ENCODE measurements around the gene IL26. TPM values are rescaled to one million over a fixed set of nuclear protein-coding genes. Genes with fewer than 3 reads are reported as not detected.

The IL26 gene
- total and polyA plus RNA-seq, 2 of the 4 experiments (the other 2 are of a cell fraction): not detected

- no TSS peak for BruUV-seq (replicated peaks)
- Histone ChIP-seq H3K14ac (replicated peaks; ENCODE audit: low read depth, low read length) (no peak overlapping the region), H3K23ac (ENCODE audit: low read depth, low read length) (no peak overlapping the region), H4K8ac (ENCODE audit: low read depth in 2 of 2, low read length in 2 of 2) (no peak overlapping the region), H3K9me3 (ENCODE audit: control insufficient read depth, insufficient read depth, low read length) (no peaks in the 10 kb centered on the region), H3K4ac (ENCODE audit: low read depth, low read length) (no peak overlapping the region), H3K4me1 (ENCODE audit: control insufficient read depth, insufficient read depth, low read length) (no peaks in the 10 kb centered on the region), H3K27ac (ENCODE audit: insufficient read depth, low read length) (no peak overlapping the region), H3K4me2 (ENCODE audit: low read depth, low read length) (no peak overlapping the region), H3K79me1 (ENCODE audit: low read depth in 1 of 2, low read length in 2 of 2) (no peaks in the 10 kb centered on the region), H2AFZ (replicated peaks; ENCODE audit: low read length, poor library complexity) (no peak overlapping the region), H3K56ac (ENCODE audit: extremely low read depth, insufficient read depth, low read length) (no peak overlapping the region), H3K18ac (ENCODE audit: low read depth, low read length) (no peak overlapping the region), H3K9me1 (ENCODE audit: insufficient read depth, low read length) (no peaks in the 10 kb centered on the region), H4K91ac (ENCODE audit: insufficient read depth, low read depth, low read length) (no peak overlapping the region), H2AK5ac (ENCODE audit: low read depth, low read length) (no peak overlapping the region), H2BK20ac (ENCODE audit: low read depth, low read length) (no peak overlapping the region), H4K5ac (ENCODE audit: low read depth, low read length) (no peak overlapping the region), H3K4me3 (ENCODE audit: insufficient read depth, low read depth, low read length) (no peak overlapping the region), H3K9ac (ENCODE audit: low read depth, low read length) (no peak overlapping the region), H2AK9ac (replicated peaks; ENCODE audit: low read depth, low read length, poor library complexity) (no peak overlapping the region), H3K36me3 (ENCODE audit: control insufficient read depth, insufficient read depth, low read length) (no peaks in the 10 kb centered on the region), H4K20me1 (ENCODE audit: insufficient read depth, low read length) (no peaks in the 10 kb centered on the region), H2BK15ac (ENCODE audit: low read depth, low read length) (no peak overlapping the region), H3K27me3 (ENCODE audit: control insufficient read depth, insufficient read depth, low read length) (peaks cover 8% of the 10 kb centered on the region; the same call in 1 of the 2 replicates), H2BK120ac (ENCODE audit: low read depth, low read length) (no peak overlapping the region), H2BK5ac (ENCODE audit: low read depth, low read length, poor library complexity, severe bottlenecking) (no peak overlapping the region)
- dilution Hi-C loops (cut with HindIII; ENCODE audit: low sequenced_read_pairs, unreplicated experiment): no loop called here
- ChIA-PET POLR2A (ENCODE audit: unreplicated experiment) (no interaction called here), CTCF (interaction anchor here (0.6 to 2.0 kb wide), 2 partner anchors 9 to 102 kb away, joined by 4 to 9 read pairs; no protein-coding TSS in a partner anchor)
- in situ Hi-C loops (cut with MboI; ENCODE audit: low sequenced_read_pairs): no loop called here
- intact Hi-C loops (cut with micrococcal nuclease): no loop called here
- WGBS, 2 experiments (ENCODE audit: extremely low coverage in 2 of 2, insufficient read length in 1 of 2): no CpG with 5 or more reads among the region's 3 CpGs
- TF ChIP-seq BHLHE40 (IDR thresholded peaks at IDR 0.05; ENCODE audit: low read depth, low read length) (no peak), RAD21 (IDR thresholded peaks at IDR 0.05; ENCODE audit: low read length) (no peak), USF2 (IDR thresholded peaks at IDR 0.05; ENCODE audit: low read depth, low read length) (no peak), RCOR1 (IDR thresholded peaks at IDR 0.05; ENCODE audit: insufficient replicate concordance, low read length) (no peak), CHD1 (IDR thresholded peaks at IDR 0.05; ENCODE audit: low read depth, low read length) (no peak), CTCF (conservative IDR thresholded peaks at IDR 0.05; ENCODE audit: low read depth, low read length) (no peak), NFE2L2 (IDR thresholded peaks at IDR 0.05; ENCODE audit: low read depth, low read length) (no peak), MAZ (IDR thresholded peaks at IDR 0.05; ENCODE audit: borderline replicate concordance, low read depth, low read length) (no peak), MXI1 (IDR thresholded peaks at IDR 0.05; ENCODE audit: borderline replicate concordance, low read depth, low read length) (no peak), CEBPB (IDR thresholded peaks at IDR 0.05; ENCODE audit: low read depth, low read length) (no peak), RFX5 (IDR thresholded peaks at IDR 0.05; ENCODE audit: low read depth, low read length) (no peak), FOS (IDR thresholded peaks at IDR 0.05; ENCODE audit: low read depth, low read length) (no peak), SMC3 (IDR thresholded peaks at IDR 0.05; ENCODE audit: low read depth, low read length) (no peak), POLR2A (IDR thresholded peaks at IDR 0.05; ENCODE audit: low read depth, low read length) (no peak), MAFK (IDR thresholded peaks at IDR 0.05; ENCODE audit: low read depth, low read length) (no peak)
- TF ChIP-seq, protein P1, sequence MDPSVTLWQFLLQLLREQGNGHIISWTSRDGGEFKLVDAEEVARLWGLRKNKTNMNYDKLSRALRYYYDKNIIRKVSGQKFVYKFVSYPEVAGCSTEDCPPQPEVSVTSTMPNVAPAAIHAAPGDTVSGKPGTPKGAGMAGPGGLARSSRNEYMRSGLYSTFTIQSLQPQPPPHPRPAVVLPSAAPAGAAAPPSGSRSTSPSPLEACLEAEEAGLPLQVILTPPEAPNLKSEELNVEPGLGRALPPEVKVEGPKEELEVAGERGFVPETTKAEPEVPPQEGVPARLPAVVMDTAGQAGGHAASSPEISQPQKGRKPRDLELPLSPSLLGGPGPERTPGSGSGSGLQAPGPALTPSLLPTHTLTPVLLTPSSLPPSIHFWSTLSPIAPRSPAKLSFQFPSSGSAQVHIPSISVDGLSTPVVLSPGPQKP (IDR thresholded peaks at IDR 0.05; ENCODE audit: borderline replicate concordance, low read depth, low read length): no peak
- ATAC-seq (ENCODE audit: low read depth): no peak
- DNase-seq: no peak
Measured at GRCh38 chr12:68231691-68232090, 6.1 kb upstream of the IL26 start.
